ENCODE data around the gene KAT8. TPM values are rescaled to one million over a fixed set of nuclear protein-coding genes. Genes with fewer than 3 reads are reported as not detected.
"Not testable (repeated sequence)": the region's sequence is repeated elsewhere in the genome, so short reads cannot be mapped to it uniquely, and the experiment has no call there.

Gene KAT8
- total RNA-seq, 2 donors from 2014 or later: 61.6 to 76.0 TPM

GRCh38 chr16:31100876-31101641 lies 16.4 kb upstream of the KAT8 start:
- DNase-seq; ATAC-seq; intact Hi-C loops (cut with DNase I, micrococcal nuclease): not testable (repeated sequence)

GRCh38 chr16:31105677-31106213 lies 11.7 kb upstream of the KAT8 start:
- peak; percentile 77 for ATAC-seq
- intact Hi-C loops (cut with DNase I, micrococcal nuclease): no loop called here
- peak; percentile 86 to 87 for DNase-seq

GRCh38 chr16:31106509-31107464 lies 10.7 kb upstream of the KAT8 start:
- no peak for ATAC-seq
- no peak for DNase-seq
- intact Hi-C loops (cut with DNase I, micrococcal nuclease): no loop called here

GRCh38 chr16:31107465-31107867 lies 10.0 kb upstream of the KAT8 start:
- no peak for ATAC-seq
- intact Hi-C loops (cut with DNase I, micrococcal nuclease): no loop called here
- no peak for DNase-seq

- intact Hi-C loops (cut with DNase I, micrococcal nuclease): no loop called here
- ATAC-seq: peak; percentile 82
- DNase-seq: peak; percentile 74 to 79
Observed at GRCh38 chr16:31108035-31108793, 9.2 kb upstream of the KAT8 start, which contains the start of gene BCKDK. BCKDK (plus strand) TSS chr16:31108386; CDS start chr16:31109224, 838 bp downstream.

- DNase-seq (no peak), ATAC-seq (peak; percentile 12)
- intact Hi-C loops (cut with DNase I, micrococcal nuclease): no loop called here
Observed at GRCh38 chr16:31108794-31109558, 8.5 kb upstream of the KAT8 start.

GRCh38 chr16:31109622-31110021 lies 7.8 kb upstream of the KAT8 start:
- no peak for DNase-seq
- no peak for ATAC-seq
- intact Hi-C loops (cut with DNase I, micrococcal nuclease): no loop called here

GRCh38 chr16:31110106-31111034 lies 7.1 kb upstream of the KAT8 start:
- ATAC-seq (no peak), DNase-seq (no peak)
- intact Hi-C loops (cut with DNase I, micrococcal nuclease): no loop called here

GRCh38 chr16:31111881-31112466 lies 5.5 kb upstream of the KAT8 start:
- DNase-seq (no peak), ATAC-seq (no peak)
- intact Hi-C loops (cut with DNase I, micrococcal nuclease): no loop called here

- no peak for DNase-seq
- ATAC-seq: no peak
- intact Hi-C loops (cut with DNase I, micrococcal nuclease): no loop called here
Observed at GRCh38 chr16:31112711-31113110, 4.8 kb upstream of the KAT8 start.

- ATAC-seq: peak; percentile 3
- intact Hi-C loops (cut with DNase I, micrococcal nuclease): no loop called here
Observed at GRCh38 chr16:31113121-31114120, 4.0 kb upstream of the KAT8 start.

GRCh38 chr16:31114468-31114867 lies 3.0 kb upstream of the KAT8 start:
- DNase-seq (no peak), ATAC-seq (no peak)
- intact Hi-C loops (cut with DNase I, micrococcal nuclease): no loop called here

More at GRCh38 chr16:31113121-31114120, 4.0 kb upstream of the KAT8 start:
- DNase-seq: no peak

- no peak for ATAC-seq
Observed at GRCh38 chr16:31118223-31119155, 1.0 kb downstream of the KAT8 start.

GRCh38 chr16:31120129-31120528 lies 2.7 kb downstream of the KAT8 start:
- DNase-seq (no peak), ATAC-seq (no peak)
- intact Hi-C loops (cut with DNase I, micrococcal nuclease): no loop called here

More at GRCh38 chr16:31118223-31119155, 1.0 kb downstream of the KAT8 start:
- no peak for DNase-seq
- intact Hi-C loops (cut with DNase I, micrococcal nuclease): no loop called here
